ENCODE results near the gene SIRT2.

- TF ChIP-seq POLR2A (IDR thresholded peaks at IDR 0.05; ENCODE audit: extremely low read depth, insufficient read length) (no peak), CTCF (IDR thresholded peaks at IDR 0.05; ENCODE audit: low read depth, low read length) (no peak)
Observed at GRCh38 chr19:38838986-38839761, 60.2 kb downstream of the SIRT2 start.

Measured in NB4 (cell line).